ENCODE measurements around the gene ZCCHC9.
"Not testable (repeated sequence)": the region's sequence is repeated elsewhere in the genome, so short reads cannot be mapped to it uniquely, and the experiment has no call there.

Gene ZCCHC9

GRCh38 chr5:81308836-81309235 is 7.4 kb downstream of the ZCCHC9 start:
- DNase-seq: no peak

GRCh38 chr5:81310402-81311063 is 9.1 kb downstream of the ZCCHC9 start:
- DNase-seq: no peak

- DNase-seq: no peak
Measured at GRCh38 chr5:81313278-81313677, 11.9 kb downstream of the ZCCHC9 start.

GRCh38 chr5:81313686-81314085 is 12.3 kb downstream of the ZCCHC9 start:
- no peak for DNase-seq

- no peak for DNase-seq
Measured at GRCh38 chr5:81314581-81314980, 13.2 kb downstream of the ZCCHC9 start.

- no peak for DNase-seq
Measured at GRCh38 chr5:81315336-81315735, 13.9 kb downstream of the ZCCHC9 start.

GRCh38 chr5:81315830-81316229 is 14.4 kb downstream of the ZCCHC9 start:
- DNase-seq: no peak

GRCh38 chr5:81316571-81316970 is 15.2 kb downstream of the ZCCHC9 start:
- no peak for DNase-seq

- no peak for DNase-seq
Measured at GRCh38 chr5:81317536-81317935, 16.1 kb downstream of the ZCCHC9 start.

GRCh38 chr5:81326554-81326953 is 25.2 kb downstream of the ZCCHC9 start:
- DNase-seq: no peak

GRCh38 chr5:81334304-81335061 is 33.1 kb downstream of the ZCCHC9 start:
- DNase-seq: no peak

- DNase-seq: no peak
Measured at GRCh38 chr5:81335946-81336345, 34.6 kb downstream of the ZCCHC9 start.

- no peak for DNase-seq
Measured at GRCh38 chr5:81336556-81336955, 35.2 kb downstream of the ZCCHC9 start.

GRCh38 chr5:81337803-81338202 is 36.4 kb downstream of the ZCCHC9 start:
- DNase-seq: no peak

- not testable (repeated sequence) for DNase-seq
Measured at GRCh38 chr5:81338213-81338612, 36.8 kb downstream of the ZCCHC9 start.

- DNase-seq: no peak
Measured at GRCh38 chr5:81344736-81345135, 43.3 kb downstream of the ZCCHC9 start.

- DNase-seq: no peak
Measured at GRCh38 chr5:81345411-81346003, 44.1 kb downstream of the ZCCHC9 start.

GRCh38 chr5:81349161-81349560 is 47.8 kb downstream of the ZCCHC9 start:
- no peak for DNase-seq

- DNase-seq: no peak
Measured at GRCh38 chr5:81350507-81350906, 49.1 kb downstream of the ZCCHC9 start.

GRCh38 chr5:81353189-81353588 is 51.8 kb downstream of the ZCCHC9 start:
- DNase-seq: no peak

- no peak for DNase-seq
Measured at GRCh38 chr5:81354093-81354492, 52.7 kb downstream of the ZCCHC9 start.

GRCh38 chr5:81355291-81356251 is 54.2 kb downstream of the ZCCHC9 start:
- no peak for DNase-seq

- DNase-seq: no peak
Measured at GRCh38 chr5:81359108-81359507, 57.7 kb downstream of the ZCCHC9 start.

Measured in DMS 273 treated with DMSO at 0.1 percent for 48 hours (cell line).